HepG2 (cell line): ENCODE measurements around the gene KANK4. TPM values are rescaled to one million over a fixed set of nuclear protein-coding genes. Genes with fewer than 3 reads are reported as not detected.

Experiments used
- DRAP1 ChIP-seq: IDR thresholded peaks from 2 replicates; pipeline ENCODE4 v1.6.1; 2016; ENCODE audit warnings: missing genetic modification reagents, missing compliant biosample characterization
- GFI1 ChIP-seq: sonication (generic); formaldehyde crosslinking; IDR thresholded peaks from 2 replicates; pipeline ENCODE4 v1.5.0; 2020; ENCODE audit warnings: missing genetic modification reagents, mild to moderate bottlenecking, borderline replicate concordance
- KLF16 ChIP-seq, 2 experiments: sonication (generic) in 1 of 2; formaldehyde crosslinking in 1 of 2; IDR thresholded peaks; 2 replicates each; pipeline versions ENCODE4 v1.6.1 to v1.8.0; 2016 to 2023; ENCODE audit warnings: missing genetic modification reagents in 2 of 2, missing compliant biosample characterization in 1 of 2
- NR2F1 ChIP-seq, 2 experiments: fragments of 450-650 bp in 1 of 2; formaldehyde crosslinking in 1 of 2; IDR thresholded peaks; 2 replicates each; pipeline versions ENCODE4 v1.5.0 to v1.6.1; 2016 to 2020; ENCODE audit warnings: mild to moderate bottlenecking in 1 of 2, missing compliant biosample characterization in 1 of 2, missing genetic modification reagents in 1 of 2, moderate library complexity in 1 of 2
- NR2F6 ChIP-seq, 2 experiments: IDR thresholded peaks; 2 replicates each; pipeline ENCODE4 v1.6.1; 2016; ENCODE audit warnings: antibody characterized with exemption in 1 of 2, mild to moderate bottlenecking in 1 of 2
- PHF8 ChIP-seq: sonication (generic); formaldehyde crosslinking; IDR thresholded peaks from 2 replicates; pipeline ENCODE4 v1.5.0; 2020; ENCODE audit warnings: missing genetic modification reagents
- TFE3 ChIP-seq: IDR thresholded peaks from 2 replicates; pipeline ENCODE4 v1.6.1; 2016
- YEATS4 ChIP-seq: sonication (generic); formaldehyde crosslinking; IDR thresholded peaks from 2 replicates; pipeline ENCODE4 v1.4.0; 2020; ENCODE audit warnings: missing genetic modification reagents, borderline replicate concordance
- ZNF143 ChIP-seq: sonication (generic); formaldehyde crosslinking; IDR thresholded peaks from 2 replicates; pipeline ENCODE4 v1.4.0; 2020; ENCODE audit warnings: missing genetic modification reagents
- ZNF549 ChIP-seq: sonication (generic); formaldehyde crosslinking; IDR thresholded peaks from 2 replicates; pipeline ENCODE4 v1.5.0; 2020; ENCODE audit warnings: missing genetic modification reagents
- ZNF75D ChIP-seq: sonication (generic); formaldehyde crosslinking; IDR thresholded peaks from 2 replicates; pipeline ENCODE4 v1.8.1; 2023; ENCODE audit warnings: missing genetic modification reagents, mild to moderate bottlenecking, borderline replicate concordance
- polyA plus RNA-seq, 8 experiments: library from polyadenylated mRNA; depleted of rRNA in 3 of 8; stranded (reverse) in 7 of 8; unstranded in 1 of 8; fragments of >200 nt; fragmentation: Illumina TruSeq in 4 of 8; extraction: Trizol in 4 of 8; gene quantifications; 2 replicates each; pipeline versions ENCODE4 v1.2.1 to v1.2.3, GENCODE V29; 2011 to 2016; ENCODE audit warnings: low read depth in 4 of 8, missing spikeins in 1 of 8, mixed read lengths in 1 of 8; ENCODE audit not compliant: insufficient read depth in 1 of 8
- total RNA-seq, 5 experiments: library from RNA; depleted of rRNA; stranded (reverse); fragments of >200 nt; fragmentation: Illumina TruSeq; extraction: Trizol; gene quantifications; 2 replicates each; pipeline ENCODE4 v1.2.3, GENCODE V29; 2016; ENCODE audit warnings: low read depth in 1 of 5
- TF ChIP-seq, protein P1 (sequence below): sonication (generic); formaldehyde crosslinking; IDR thresholded peaks from 2 replicates; pipeline ENCODE4 v1.4.0; 2020; ENCODE audit warnings: mild to moderate bottlenecking, missing genetic modification reagents
- TF ChIP-seq, protein P2 (sequence below): sonication (generic); formaldehyde crosslinking; IDR thresholded peaks from 2 replicates; pipeline ENCODE4 v1.5.0; 2020; ENCODE audit warnings: missing genetic modification reagents
- TF ChIP-seq, protein P3 (sequence below): sonication (generic); formaldehyde crosslinking; IDR thresholded peaks from 2 replicates; pipeline ENCODE4 v1.8.1; 2023; ENCODE audit warnings: mild to moderate bottlenecking, missing genetic modification reagents
- TF ChIP-seq, protein P4 (sequence below): sonication (generic); formaldehyde crosslinking; IDR thresholded peaks from 2 replicates; pipeline ENCODE4 v1.9.0; 2021; ENCODE audit warnings: mild to moderate bottlenecking, missing genetic modification reagents
- TF ChIP-seq, protein P5 (sequence below): IDR thresholded peaks from 2 replicates; pipeline ENCODE4 v1.6.1; 2012; ENCODE audit warnings: inconsistent platforms

The KANK4 gene
- total and polyA plus RNA-seq, 2 of the 13 experiments (the other 11 are each of a cell fraction or from before 2014, with no cell fraction given) = 16.1 to 25.7 TPM

GRCh38 chr1:62318320-62318755, 896 bp downstream of the KANK4 start (continued):
- TF ChIP-seq, protein P1, sequence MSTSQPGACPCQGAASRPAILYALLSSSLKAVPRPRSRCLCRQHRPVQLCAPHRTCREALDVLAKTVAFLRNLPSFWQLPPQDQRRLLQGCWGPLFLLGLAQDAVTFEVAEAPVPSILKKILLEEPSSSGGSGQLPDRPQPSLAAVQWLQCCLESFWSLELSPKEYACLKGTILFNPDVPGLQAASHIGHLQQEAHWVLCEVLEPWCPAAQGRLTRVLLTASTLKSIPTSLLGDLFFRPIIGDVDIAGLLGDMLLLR (CRISPR knock-in tag) = no peak
- TF ChIP-seq KLF16 (CRISPR knock-in tag; IDR thresholded peaks at IDR 0.05) = 0 out of 4 replicates have a peak, but pooled peaks of 1 of the 2 experiments have one; percentile 27
- TF ChIP-seq, protein P2, sequence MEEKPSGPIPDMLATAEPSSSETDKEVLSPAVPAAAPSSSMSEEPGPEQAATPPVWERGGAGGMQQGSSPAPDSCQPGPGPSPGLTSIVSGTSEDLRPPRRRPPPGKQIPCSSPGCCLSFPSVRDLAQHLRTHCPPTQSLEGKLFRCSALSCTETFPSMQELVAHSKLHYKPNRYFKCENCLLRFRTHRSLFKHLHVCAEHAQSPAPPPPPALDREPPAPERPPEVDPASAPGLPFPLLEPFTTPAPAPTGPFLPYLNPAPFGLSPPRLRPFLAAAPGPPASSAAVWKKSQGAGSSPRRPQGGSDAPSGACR = 0 out of 2 replicates have a peak, but pooled peaks have one; percentile 46
- no peak for TF ChIP-seq ZNF549 (CRISPR knock-in tag)
- TF ChIP-seq NR2F6 (IDR thresholded peaks at IDR 0.05) = peak; percentile 41; the same call in 1 of the 2 replicates
- peak; percentile 56 for TF ChIP-seq NR2F6 (CRISPR knock-in tag; IDR thresholded peaks at IDR 0.05)
- no peak for TF ChIP-seq DRAP1
- TF ChIP-seq, protein P3, sequence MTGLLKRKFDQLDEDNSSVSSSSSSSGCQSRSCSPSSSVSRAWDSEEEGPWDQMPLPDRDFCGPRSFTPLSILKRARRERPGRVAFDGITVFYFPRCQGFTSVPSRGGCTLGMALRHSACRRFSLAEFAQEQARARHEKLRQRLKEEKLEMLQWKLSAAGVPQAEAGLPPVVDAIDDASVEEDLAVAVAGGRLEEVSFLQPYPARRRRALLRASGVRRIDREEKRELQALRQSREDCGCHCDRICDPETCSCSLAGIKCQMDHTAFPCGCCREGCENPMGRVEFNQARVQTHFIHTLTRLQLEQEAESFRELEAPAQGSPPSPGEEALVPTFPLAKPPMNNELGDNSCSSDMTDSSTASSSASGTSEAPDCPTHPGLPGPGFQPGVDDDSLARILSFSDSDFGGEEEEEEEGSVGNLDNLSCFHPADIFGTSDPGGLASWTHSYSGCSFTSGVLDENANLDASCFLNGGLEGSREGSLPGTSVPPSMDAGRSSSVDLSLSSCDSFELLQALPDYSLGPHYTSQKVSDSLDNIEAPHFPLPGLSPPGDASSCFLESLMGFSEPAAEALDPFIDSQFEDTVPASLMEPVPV (CRISPR knock-in tag) = peak; percentile 31; the same call in 1 of the 2 replicates
- TF ChIP-seq NR2F1 (CRISPR knock-in tag; IDR thresholded peaks at IDR 0.05) = 0 out of 4 replicates have a peak, but pooled peaks have one; percentile 12 to 19
- TF ChIP-seq, protein P4, sequence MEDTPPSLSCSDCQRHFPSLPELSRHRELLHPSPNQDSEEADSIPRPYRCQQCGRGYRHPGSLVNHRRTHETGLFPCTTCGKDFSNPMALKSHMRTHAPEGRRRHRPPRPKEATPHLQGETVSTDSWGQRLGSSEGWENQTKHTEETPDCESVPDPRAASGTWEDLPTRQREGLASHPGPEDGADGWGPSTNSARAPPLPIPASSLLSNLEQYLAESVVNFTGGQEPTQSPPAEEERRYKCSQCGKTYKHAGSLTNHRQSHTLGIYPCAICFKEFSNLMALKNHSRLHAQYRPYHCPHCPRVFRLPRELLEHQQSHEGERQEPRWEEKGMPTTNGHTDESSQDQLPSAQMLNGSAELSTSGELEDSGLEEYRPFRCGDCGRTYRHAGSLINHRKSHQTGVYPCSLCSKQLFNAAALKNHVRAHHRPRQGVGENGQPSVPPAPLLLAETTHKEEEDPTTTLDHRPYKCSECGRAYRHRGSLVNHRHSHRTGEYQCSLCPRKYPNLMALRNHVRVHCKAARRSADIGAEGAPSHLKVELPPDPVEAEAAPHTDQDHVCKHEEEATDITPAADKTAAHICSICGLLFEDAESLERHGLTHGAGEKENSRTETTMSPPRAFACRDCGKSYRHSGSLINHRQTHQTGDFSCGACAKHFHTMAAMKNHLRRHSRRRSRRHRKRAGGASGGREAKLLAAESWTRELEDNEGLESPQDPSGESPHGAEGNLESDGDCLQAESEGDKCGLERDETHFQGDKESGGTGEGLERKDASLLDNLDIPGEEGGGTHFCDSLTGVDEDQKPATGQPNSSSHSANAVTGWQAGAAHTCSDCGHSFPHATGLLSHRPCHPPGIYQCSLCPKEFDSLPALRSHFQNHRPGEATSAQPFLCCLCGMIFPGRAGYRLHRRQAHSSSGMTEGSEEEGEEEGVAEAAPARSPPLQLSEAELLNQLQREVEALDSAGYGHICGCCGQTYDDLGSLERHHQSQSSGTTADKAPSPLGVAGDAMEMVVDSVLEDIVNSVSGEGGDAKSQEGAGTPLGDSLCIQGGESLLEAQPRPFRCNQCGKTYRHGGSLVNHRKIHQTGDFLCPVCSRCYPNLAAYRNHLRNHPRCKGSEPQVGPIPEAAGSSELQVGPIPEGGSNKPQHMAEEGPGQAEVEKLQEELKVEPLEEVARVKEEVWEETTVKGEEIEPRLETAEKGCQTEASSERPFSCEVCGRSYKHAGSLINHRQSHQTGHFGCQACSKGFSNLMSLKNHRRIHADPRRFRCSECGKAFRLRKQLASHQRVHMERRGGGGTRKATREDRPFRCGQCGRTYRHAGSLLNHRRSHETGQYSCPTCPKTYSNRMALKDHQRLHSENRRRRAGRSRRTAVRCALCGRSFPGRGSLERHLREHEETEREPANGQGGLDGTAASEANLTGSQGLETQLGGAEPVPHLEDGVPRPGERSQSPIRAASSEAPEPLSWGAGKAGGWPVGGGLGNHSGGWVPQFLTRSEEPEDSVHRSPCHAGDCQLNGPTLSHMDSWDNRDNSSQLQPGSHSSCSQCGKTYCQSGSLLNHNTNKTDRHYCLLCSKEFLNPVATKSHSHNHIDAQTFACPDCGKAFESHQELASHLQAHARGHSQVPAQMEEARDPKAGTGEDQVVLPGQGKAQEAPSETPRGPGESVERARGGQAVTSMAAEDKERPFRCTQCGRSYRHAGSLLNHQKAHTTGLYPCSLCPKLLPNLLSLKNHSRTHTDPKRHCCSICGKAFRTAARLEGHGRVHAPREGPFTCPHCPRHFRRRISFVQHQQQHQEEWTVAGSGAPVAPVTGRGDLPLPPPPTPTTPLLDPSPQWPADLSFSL (CRISPR knock-in tag) = no peak
- no peak for TF ChIP-seq ZNF75D (CRISPR knock-in tag)
- TF ChIP-seq GFI1 = 0 out of 2 replicates have a peak, but pooled peaks have one; percentile 53
- TF ChIP-seq, protein P5, sequence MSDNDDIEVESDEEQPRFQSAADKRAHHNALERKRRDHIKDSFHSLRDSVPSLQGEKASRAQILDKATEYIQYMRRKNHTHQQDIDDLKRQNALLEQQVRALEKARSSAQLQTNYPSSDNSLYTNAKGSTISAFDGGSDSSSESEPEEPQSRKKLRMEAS = no peak
- no peak for TF ChIP-seq ZNF143 (CRISPR knock-in tag)
- peak; percentile 40; the same call in 1 of the 2 replicates for TF ChIP-seq PHF8
- TF ChIP-seq TFE3 (CRISPR knock-in tag) = no peak
- TF ChIP-seq YEATS4 (CRISPR knock-in tag) = 0 out of 2 replicates have a peak, but pooled peaks have one; percentile 13
